Ishikawa (cell line): ENCODE results near the gene PDE4D.

Experiments used
- CEBPB ChIP-seq: IDR thresholded peaks from 2 replicates; pipeline ENCODE4 v1.6.1; 2012
- CREB1 ChIP-seq: IDR thresholded peaks from 2 replicates; pipeline ENCODE4 v1.6.1; 2012; ENCODE audit warnings: low read depth
- EGR1 ChIP-seq: IDR thresholded peaks from 2 replicates; pipeline ENCODE4 v1.6.1; 2012
- EP300 ChIP-seq: IDR thresholded peaks from 2 replicates; pipeline ENCODE4 v1.6.1; 2012; ENCODE audit warnings: borderline replicate concordance
- FOXM1 ChIP-seq: IDR thresholded peaks from 2 replicates; pipeline ENCODE4 v1.6.1; 2012; ENCODE audit warnings: low read depth, borderline replicate concordance
- NFIC ChIP-seq: IDR thresholded peaks from 2 replicates; pipeline ENCODE4 v1.6.1; 2012
- RAD21 ChIP-seq: IDR thresholded peaks from 2 replicates; pipeline ENCODE4 v1.6.1; 2012; ENCODE audit warnings: low read depth
- TAF1 ChIP-seq: IDR thresholded peaks from 2 replicates; pipeline ENCODE4 v1.6.1; 2012; ENCODE audit warnings: low read depth, mild to moderate bottlenecking
- TCF12 ChIP-seq: IDR thresholded peaks from 2 replicates; pipeline ENCODE4 v1.6.1; 2012; ENCODE audit warnings: low read depth
- TEAD4 ChIP-seq: IDR thresholded peaks from 2 replicates; pipeline ENCODE4 v1.6.1; 2012
- USF1 ChIP-seq: IDR thresholded peaks from 2 replicates; pipeline ENCODE4 v1.6.1; 2012
- YY1 ChIP-seq: IDR thresholded peaks from 2 replicates; pipeline ENCODE4 v1.6.1; 2012; ENCODE audit warnings: low read depth
- ZBTB7A ChIP-seq: IDR thresholded peaks from 2 replicates; pipeline ENCODE4 v1.6.1; 2012; ENCODE audit warnings: low read depth
- TF ChIP-seq, protein P1 (sequence below): IDR thresholded peaks from 2 replicates; pipeline ENCODE4 v1.6.1; 2012
- TF ChIP-seq, protein P2 (sequence below): IDR thresholded peaks from 2 replicates; pipeline ENCODE4 v1.6.1; 2012; ENCODE audit warnings: low read depth, mild to moderate bottlenecking

PDE4D gene

GRCh38 chr5:59832577-59833301 lies 60.8 kb downstream of the PDE4D start:
- TF ChIP-seq RAD21 (no peak), TEAD4 (no peak), ZBTB7A (no peak), USF1 (no peak), CEBPB (no peak), YY1 (no peak), EP300 (no peak), FOXM1 (no peak), EGR1 (no peak), NFIC (no peak), TCF12 (no peak), CREB1 (no peak), TAF1 (no peak)
- TF ChIP-seq, protein P1, sequence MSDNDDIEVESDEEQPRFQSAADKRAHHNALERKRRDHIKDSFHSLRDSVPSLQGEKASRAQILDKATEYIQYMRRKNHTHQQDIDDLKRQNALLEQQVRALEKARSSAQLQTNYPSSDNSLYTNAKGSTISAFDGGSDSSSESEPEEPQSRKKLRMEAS: no peak
- TF ChIP-seq, protein P2, sequence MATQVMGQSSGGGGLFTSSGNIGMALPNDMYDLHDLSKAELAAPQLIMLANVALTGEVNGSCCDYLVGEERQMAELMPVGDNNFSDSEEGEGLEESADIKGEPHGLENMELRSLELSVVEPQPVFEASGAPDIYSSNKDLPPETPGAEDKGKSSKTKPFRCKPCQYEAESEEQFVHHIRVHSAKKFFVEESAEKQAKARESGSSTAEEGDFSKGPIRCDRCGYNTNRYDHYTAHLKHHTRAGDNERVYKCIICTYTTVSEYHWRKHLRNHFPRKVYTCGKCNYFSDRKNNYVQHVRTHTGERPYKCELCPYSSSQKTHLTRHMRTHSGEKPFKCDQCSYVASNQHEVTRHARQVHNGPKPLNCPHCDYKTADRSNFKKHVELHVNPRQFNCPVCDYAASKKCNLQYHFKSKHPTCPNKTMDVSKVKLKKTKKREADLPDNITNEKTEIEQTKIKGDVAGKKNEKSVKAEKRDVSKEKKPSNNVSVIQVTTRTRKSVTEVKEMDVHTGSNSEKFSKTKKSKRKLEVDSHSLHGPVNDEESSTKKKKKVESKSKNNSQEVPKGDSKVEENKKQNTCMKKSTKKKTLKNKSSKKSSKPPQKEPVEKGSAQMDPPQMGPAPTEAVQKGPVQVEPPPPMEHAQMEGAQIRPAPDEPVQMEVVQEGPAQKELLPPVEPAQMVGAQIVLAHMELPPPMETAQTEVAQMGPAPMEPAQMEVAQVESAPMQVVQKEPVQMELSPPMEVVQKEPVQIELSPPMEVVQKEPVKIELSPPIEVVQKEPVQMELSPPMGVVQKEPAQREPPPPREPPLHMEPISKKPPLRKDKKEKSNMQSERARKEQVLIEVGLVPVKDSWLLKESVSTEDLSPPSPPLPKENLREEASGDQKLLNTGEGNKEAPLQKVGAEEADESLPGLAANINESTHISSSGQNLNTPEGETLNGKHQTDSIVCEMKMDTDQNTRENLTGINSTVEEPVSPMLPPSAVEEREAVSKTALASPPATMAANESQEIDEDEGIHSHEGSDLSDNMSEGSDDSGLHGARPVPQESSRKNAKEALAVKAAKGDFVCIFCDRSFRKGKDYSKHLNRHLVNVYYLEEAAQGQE: no peak

GRCh38 chr5:59831326-59832010 lies 62.1 kb downstream of the PDE4D start:
- no peak for TF ChIP-seq NFIC
- TF ChIP-seq, protein P2: no peak
- TF ChIP-seq CREB1: no peak
- no peak for TF ChIP-seq RAD21
- TF ChIP-seq YY1: no peak
- TF ChIP-seq TCF12: no peak
- TF ChIP-seq ZBTB7A: no peak
- TF ChIP-seq TEAD4: no peak
- TF ChIP-seq USF1: no peak
- TF ChIP-seq EP300: no peak
- no peak for TF ChIP-seq FOXM1
- TF ChIP-seq EGR1: no peak
- TF ChIP-seq TAF1: no peak
- TF ChIP-seq, protein P1: no peak
- TF ChIP-seq CEBPB: no peak

DNA sequence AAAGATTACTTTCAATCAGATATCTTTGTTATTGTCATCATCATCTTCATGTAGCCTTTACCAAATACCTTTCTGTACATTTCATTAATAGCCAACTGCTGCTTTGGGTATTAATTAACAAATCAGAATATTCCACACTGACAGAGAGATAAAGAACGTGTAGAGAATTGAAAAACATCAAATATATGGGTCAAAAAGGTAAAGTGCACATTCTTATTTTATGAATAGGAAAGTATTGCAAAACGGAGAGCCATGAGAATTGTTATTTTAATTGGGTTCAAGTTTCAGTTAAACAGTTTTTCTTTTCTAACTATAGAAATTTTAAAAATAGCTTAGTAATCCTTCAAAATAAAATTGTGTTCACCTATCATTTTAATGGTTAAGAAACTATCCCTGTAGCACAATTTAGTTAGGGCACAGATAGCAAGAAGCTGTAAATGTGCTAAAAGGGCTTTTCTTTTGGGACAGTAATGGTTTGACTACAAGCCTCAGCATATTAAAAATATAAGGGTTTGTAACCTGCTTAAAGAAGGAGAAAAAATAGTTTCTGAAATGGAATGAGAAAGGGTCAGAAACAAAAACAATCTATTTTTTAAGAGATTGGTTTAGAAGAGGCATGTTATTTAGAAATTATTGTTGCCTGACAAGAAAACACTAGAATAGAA lies 62.9 kb downstream of the PDE4D start:
- TF ChIP-seq USF1 (no peak), EP300 (no peak), CREB1 (no peak), CEBPB (no peak), YY1 (no peak), TCF12 (no peak), FOXM1 (no peak), TEAD4 (no peak), ZBTB7A (no peak)
- TF ChIP-seq, protein P2: no peak
